ENCODE data around the gene GCC2. TPM values are rescaled to one million over a fixed set of nuclear protein-coding genes. Genes with fewer than 3 reads are reported as not detected.
A peak's percentile ranks its signal among the peaks of the same experiment; 100 is the strongest.

The GCC2 gene
- total and polyA plus RNA-seq, 2 donors from 2014 or later = 9.5 to 74.5 TPM

- peak overlapping the region in 1 of 3 donors; percentile 12 for H3K9ac ChIP-seq (ENCODE audit: low read length in 3 of 3)
- DNase-seq (no peak), FAIRE-seq (no peak)
- H3K27ac ChIP-seq (ENCODE audit: low read depth in 2 of 2, low read length in 2 of 2) = peak overlapping the region in 1 of 2 donors; percentile 23
- no peak for TF ChIP-seq CTCF (IDR thresholded peaks at IDR 0.05; ENCODE audit: borderline replicate concordance, extremely low read depth, insufficient read depth)
- H3K9me3 ChIP-seq (ENCODE audit: control insufficient read depth in 2 of 3, insufficient read depth in 1 of 3, low read length in 3 of 3) = no peaks in the 10 kb centered on the region
- peaks cover 3 to 26% (median 13%) of the 10 kb centered on the region in 3 donors for H3K4me1 ChIP-seq (ENCODE audit: control insufficient read depth in 2 of 3, insufficient read depth in 2 of 3, low read depth in 1 of 3, low read length in 3 of 3)
- intact Hi-C loops (cut with DNase I) = no loop called here
- peak overlapping the region in 1 of 3 donors; percentile 72 for H3K4me3 ChIP-seq (ENCODE audit: low read length in 3 of 3)
- H3K36me3 ChIP-seq (ENCODE audit: control insufficient read depth in 2 of 3, insufficient read depth in 3 of 3, low read length in 3 of 3) = no peaks in the 10 kb centered on the region
- H3K27me3 ChIP-seq (ENCODE audit: control insufficient read depth, insufficient read depth, low read length) = no peaks in the 10 kb centered on the region
These were observed 87.9 kb downstream of the GCC2 start for GRCh38 chr2:108536911-108537310.

GRCh38 chr2:108538000-108538625 lies 89.1 kb downstream of the GCC2 start:
- Histone ChIP-seq H3K27ac (ENCODE audit: low read depth in 2 of 2, low read length in 2 of 2) (no peak overlapping the region), H3K9ac (ENCODE audit: low read length in 3 of 3) (no peak overlapping the region)
- intact Hi-C loops (cut with DNase I) = no loop called here

GRCh38 chr2:108541451-108541850 lies 92.4 kb downstream of the GCC2 start:
- Histone ChIP-seq H3K4me3 (ENCODE audit: low read length in 3 of 3) (no peak overlapping the region), H3K4me1 (ENCODE audit: control insufficient read depth in 2 of 3, insufficient read depth in 2 of 3, low read depth in 1 of 3, low read length in 3 of 3) (peaks cover 0 to 26% (median 11%) of the 10 kb centered on the region in 3 donors), H3K9ac (ENCODE audit: low read length in 3 of 3) (no peak overlapping the region), H3K27me3 (ENCODE audit: control insufficient read depth, insufficient read depth, low read length) (no peaks in the 10 kb centered on the region), H3K27ac (ENCODE audit: low read depth in 2 of 2, low read length in 2 of 2) (no peak overlapping the region), H3K36me3 (ENCODE audit: control insufficient read depth in 2 of 3, insufficient read depth in 3 of 3, low read length in 3 of 3) (no peaks in the 10 kb centered on the region), H3K9me3 (ENCODE audit: control insufficient read depth in 2 of 3, insufficient read depth in 1 of 3, low read length in 3 of 3) (no peaks in the 10 kb centered on the region)
- peak in 1 of 5 donors; percentile 32 for DNase-seq
- TF ChIP-seq CTCF (IDR thresholded peaks at IDR 0.05; ENCODE audit: borderline replicate concordance, extremely low read depth, insufficient read depth) = no peak
- intact Hi-C loops (cut with DNase I) = no loop called here
- no peak for FAIRE-seq

More at GRCh38 chr2:108538000-108538625, 89.1 kb downstream of the GCC2 start:
- H3K4me3 ChIP-seq (ENCODE audit: low read length in 3 of 3) = no peak overlapping the region
- H3K27me3 ChIP-seq (ENCODE audit: control insufficient read depth, insufficient read depth, low read length) = no peaks in the 10 kb centered on the region
- H3K4me1 ChIP-seq (ENCODE audit: control insufficient read depth in 2 of 3, insufficient read depth in 2 of 3, low read depth in 1 of 3, low read length in 3 of 3) = peaks cover 3 to 30% (median 15%) of the 10 kb centered on the region in 3 donors
- no peak for FAIRE-seq
- TF ChIP-seq CTCF (IDR thresholded peaks at IDR 0.05; ENCODE audit: borderline replicate concordance, extremely low read depth, insufficient read depth) = no peak
- H3K36me3 ChIP-seq (ENCODE audit: control insufficient read depth in 2 of 3, insufficient read depth in 3 of 3, low read length in 3 of 3) = no peaks in the 10 kb centered on the region
- H3K9me3 ChIP-seq (ENCODE audit: control insufficient read depth in 2 of 3, insufficient read depth in 1 of 3, low read length in 3 of 3) = no peaks in the 10 kb centered on the region
- DNase-seq = no peak

Data from kidney (tissue), 14 donors.